ENCODE measurements around the gene TBC1D16.

Gene TBC1D16

GRCh38 chr17:79990704-79991103 lies 45.0 kb downstream of the TBC1D16 start:
- POLR2A ChIA-PET = no interaction called here
- no peak for TF ChIP-seq CTCF (IDR thresholded peaks at IDR 0.05; ENCODE audit: control extremely low read depth, extremely low read depth, low read depth, missing control alignments)
- no peak for DNase-seq (ENCODE audit: extremely low spot score)
- CTCF ChIA-PET = no interaction called here

GRCh38 chr17:79990051-79990592 lies 45.5 kb downstream of the TBC1D16 start:
- no peak for DNase-seq (ENCODE audit: extremely low spot score)
- no peak for TF ChIP-seq CTCF (IDR thresholded peaks at IDR 0.05; ENCODE audit: control extremely low read depth, extremely low read depth, low read depth, missing control alignments)
- CTCF ChIA-PET = no interaction called here
- POLR2A ChIA-PET = no interaction called here

GRCh38 chr17:79989106-79989835 lies 46.4 kb downstream of the TBC1D16 start:
- ChIA-PET POLR2A (no interaction called here), CTCF (no interaction called here)
- no peak for DNase-seq (ENCODE audit: extremely low spot score)
- no peak for TF ChIP-seq CTCF (IDR thresholded peaks at IDR 0.05; ENCODE audit: control extremely low read depth, extremely low read depth, low read depth, missing control alignments)

GRCh38 chr17:79988185-79988971 lies 47.3 kb downstream of the TBC1D16 start:
- ChIA-PET CTCF (no interaction called here), POLR2A (no interaction called here)
- TF ChIP-seq CTCF (IDR thresholded peaks at IDR 0.05; ENCODE audit: control extremely low read depth, extremely low read depth, low read depth, missing control alignments) = no peak
- no peak for DNase-seq (ENCODE audit: extremely low spot score)

- TF ChIP-seq CTCF (IDR thresholded peaks at IDR 0.05; ENCODE audit: control extremely low read depth, extremely low read depth, low read depth, missing control alignments) = no peak
- ChIA-PET CTCF (no interaction called here), POLR2A (no interaction called here)
- no peak for DNase-seq (ENCODE audit: extremely low spot score)
Observed at GRCh38 chr17:79987935-79988184, 47.8 kb downstream of the TBC1D16 start.

GRCh38 chr17:79987187-79987934 lies 48.3 kb downstream of the TBC1D16 start:
- POLR2A ChIA-PET = no interaction called here
- no peak for TF ChIP-seq CTCF (IDR thresholded peaks at IDR 0.05; ENCODE audit: control extremely low read depth, extremely low read depth, low read depth, missing control alignments)
- DNase-seq (ENCODE audit: extremely low spot score) = no peak
- CTCF ChIA-PET = no interaction called here
